ENCODE data around the gene SUMO1.

DNA sequence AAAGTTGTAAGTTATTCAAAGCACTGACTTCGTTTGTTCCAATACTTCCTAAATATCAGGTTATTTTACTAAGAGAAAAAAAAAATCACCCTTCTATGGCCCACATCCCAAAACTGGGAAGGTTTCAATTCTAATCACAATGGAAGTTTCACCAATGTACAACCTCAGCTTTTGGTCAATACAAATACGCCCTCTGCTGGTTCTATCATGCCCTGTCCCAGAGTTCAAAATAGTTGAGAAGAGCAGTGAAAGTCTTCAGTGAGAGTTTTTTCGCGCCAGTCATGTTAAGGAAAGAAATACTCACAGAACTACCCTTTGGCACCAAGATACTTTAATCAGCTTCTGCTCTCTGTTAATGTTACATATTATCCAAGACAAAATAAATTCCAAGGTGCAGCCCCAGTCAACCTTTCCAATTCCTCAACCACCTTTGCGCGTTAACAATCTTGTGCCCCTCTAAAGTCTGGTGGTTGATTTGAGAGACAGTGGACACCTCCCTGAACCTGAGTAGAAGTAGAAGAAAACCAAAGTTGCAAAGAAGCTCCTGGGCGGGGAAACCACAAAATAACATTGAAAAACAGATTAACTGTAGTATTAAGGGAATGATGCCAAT, 59.9 kb downstream of the SUMO1 start:
- TF ChIP-seq CTCF (IDR thresholded peaks at IDR 0.05; ENCODE audit: insufficient read depth, low read depth, low read length) (peak; percentile 95), EZH2 (IDR thresholded peaks at IDR 0.05; ENCODE audit: insufficient read depth, low read length) (no peak)

All from astrocyte (in vitro differentiated cells and primary cell).